ENCODE data around the gene PRRG4. TPM values are rescaled to one million over a fixed set of nuclear protein-coding genes. Genes with fewer than 3 reads are reported as not detected.
"Not testable (repeated sequence)": the region's sequence is repeated elsewhere in the genome, so short reads cannot be mapped to it uniquely, and the experiment has no call there.

Gene PRRG4
- total RNA-seq, result 10 to 100 TPM; 31.7 to 60.1 (median 45.1) TPM

DNA sequence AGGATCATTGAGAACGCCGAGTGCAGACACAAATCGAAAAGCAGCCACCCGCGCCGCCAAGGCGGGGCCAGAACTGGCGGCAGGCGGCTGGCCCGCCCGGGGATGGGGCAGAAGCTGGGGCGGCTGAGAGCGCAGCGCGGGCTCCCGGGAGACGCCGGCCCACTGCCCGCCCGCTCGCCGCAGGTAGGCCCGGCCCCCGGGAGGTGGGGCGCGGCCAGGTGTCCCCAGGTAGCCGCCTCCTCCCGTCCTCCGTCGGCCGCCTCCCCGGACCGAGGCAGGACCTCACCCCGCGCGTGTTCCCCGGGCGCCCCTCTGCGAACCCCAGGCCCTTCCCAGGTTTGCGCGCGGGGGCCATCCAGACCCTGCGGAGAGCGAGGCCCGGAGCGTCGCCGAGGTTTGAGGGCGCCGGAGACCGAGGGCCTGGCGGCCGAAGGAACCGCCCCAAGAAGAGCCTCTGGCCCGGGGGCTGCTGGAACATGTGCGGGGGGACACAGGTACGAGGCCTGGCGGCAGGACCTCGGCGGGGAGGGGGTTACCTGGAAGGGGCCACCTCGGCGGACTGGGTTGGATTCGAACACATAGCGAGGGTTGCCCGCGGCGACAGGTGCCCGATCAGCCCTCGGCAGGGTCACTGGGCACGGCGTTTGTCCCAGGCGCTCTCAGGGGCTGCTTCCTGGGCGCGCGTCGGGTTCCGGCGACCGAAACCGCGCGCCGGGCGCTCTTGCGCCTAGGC is at the start of gene PRRG4:
Gene PRRG4 (plus strand): TSS at position 248 of the 733 bp plus-strand sequence. CDS start 603 bp downstream, outside the sequence.
- H3K9me3 ChIP-seq, result no peaks in the 10 kb centered on the region
- H3K4me3 ChIP-seq, result peak within 1 kb of the TSS; percentile 67 to 88 (median 79)
- TF ChIP-seq CTCF (IDR thresholded peaks at IDR 0.05) (no peak), POLR2A (IDR thresholded peaks at IDR 0.05) (peak in 2 of 4 donors; percentile 70 to 77)
- intact Hi-C loops (cut with DNase I), result no loop called here
- WGBS, 2 donors, result 0 to 3% methylated on average over 14 to 38 of the region's 85 CpGs
- peak within 1 kb of the TSS; percentile 87 to 96 (median 95) for H3K27ac ChIP-seq
- peaks cover 0 to 54% (median 0%) of the 10 kb centered on the region in 3 donors for H3K4me1 ChIP-seq
- peaks cover 0 to 29% (median 0%) of the 10 kb centered on the region in 3 donors for H3K36me3 ChIP-seq
- H3K27me3 ChIP-seq, result peaks cover 0 to 17% (median 0%) of the 10 kb centered on the region in 4 donors
- DNase-seq, result no peak

DNA sequence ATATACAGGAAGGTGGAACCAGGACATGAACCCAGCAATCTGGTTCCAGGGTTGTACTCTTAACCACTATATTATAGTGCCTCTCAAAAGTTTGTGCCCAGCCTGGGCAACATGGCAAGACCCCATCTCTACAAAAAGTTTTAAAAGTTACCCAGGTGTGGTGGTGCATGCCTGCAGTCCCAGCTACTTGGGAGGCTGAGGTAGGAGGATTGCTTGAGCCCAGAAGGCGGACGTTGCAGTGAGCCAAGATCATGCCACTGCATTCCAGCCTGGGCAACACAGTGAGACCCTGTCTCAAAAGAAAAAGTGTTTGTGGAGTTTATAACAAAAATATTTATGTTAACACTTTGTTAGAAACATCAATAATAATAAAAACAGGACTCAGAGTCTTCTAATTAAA is 48.9 kb upstream of the PRRG4 start:
- H3K27me3 ChIP-seq; H3K27ac ChIP-seq; H3K4me1 ChIP-seq; H3K36me3 ChIP-seq; DNase-seq; intact Hi-C loops (cut with DNase I); H3K9me3 ChIP-seq; H3K4me3 ChIP-seq: not testable (repeated sequence)
- 75 to 82% methylated on average over 2 of the region's 2 CpGs for WGBS, 2 donors

- Histone ChIP-seq H3K36me3 (no peaks in the 10 kb centered on the region), H3K27ac (no peak overlapping the region), H3K9me3 (no peaks in the 10 kb centered on the region), H3K27me3 (no peaks in the 10 kb centered on the region), H3K4me3 (no peak overlapping the region), H3K4me1 (no peaks in the 10 kb centered on the region)
- TF ChIP-seq POLR2A (IDR thresholded peaks at IDR 0.05) (no peak), CTCF (IDR thresholded peaks at IDR 0.05) (no peak)
- 67 to 75% methylated on average over 1 to 5 of the region's 5 CpGs for WGBS, 2 donors
- no peak for DNase-seq
- intact Hi-C loops (cut with DNase I), result no loop called here
Measured at GRCh38 chr11:32781721-32782120, 48.0 kb upstream of the PRRG4 start.

DNA sequence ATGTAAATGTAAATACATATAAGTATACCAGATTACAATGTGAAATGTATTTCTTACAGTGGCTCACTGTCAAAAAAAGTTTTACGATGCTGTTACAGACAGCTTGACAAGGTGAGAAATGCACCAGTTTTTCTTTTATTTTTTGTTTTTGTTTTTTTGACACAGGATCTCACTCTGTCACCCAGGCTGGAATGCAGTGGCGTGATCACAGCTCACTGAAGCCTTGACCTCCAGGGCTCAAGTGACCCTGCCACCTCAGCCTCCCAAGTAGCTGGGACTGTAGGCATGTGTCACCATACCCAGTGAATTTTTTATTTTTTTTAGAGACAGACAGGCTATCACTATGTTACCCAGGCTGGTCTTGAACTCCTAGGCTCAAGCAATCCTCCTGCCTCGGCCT is 44.5 kb upstream of the PRRG4 start:
- TF ChIP-seq POLR2A (IDR thresholded peaks at IDR 0.05) (no peak), CTCF (IDR thresholded peaks at IDR 0.05) (no peak)
- no peak overlapping the region for H3K4me3 ChIP-seq
- H3K36me3 ChIP-seq, result no peaks in the 10 kb centered on the region
- intact Hi-C loops (cut with DNase I), result no loop called here
- no peak for DNase-seq
- H3K27me3 ChIP-seq, result peaks cover 0 to 8% (median 0%) of the 10 kb centered on the region in 4 donors
- H3K4me1 ChIP-seq, result no peaks in the 10 kb centered on the region
- WGBS, 2 donors, result 87 to 88% methylated on average over 3 of the region's 3 CpGs
- no peaks in the 10 kb centered on the region for H3K9me3 ChIP-seq
- no peak overlapping the region for H3K27ac ChIP-seq

DNA sequence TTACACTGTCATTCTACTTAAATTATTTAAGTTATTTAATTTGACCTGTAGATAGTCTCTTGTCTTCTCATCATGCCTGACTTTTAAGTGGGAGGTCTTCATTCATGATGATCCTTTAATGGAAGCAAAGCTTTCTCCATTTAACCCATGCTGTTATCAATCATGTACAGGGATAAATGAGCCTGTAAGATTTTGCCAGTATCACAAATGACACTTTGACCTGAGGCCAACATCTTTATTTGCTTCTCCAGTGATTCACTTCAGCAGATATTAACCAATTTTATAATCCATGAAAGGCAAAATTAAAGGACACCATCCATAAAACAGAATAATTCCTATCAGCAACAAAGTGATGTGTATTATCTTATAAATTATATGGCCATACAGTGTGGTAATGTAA is 42.9 kb upstream of the PRRG4 start:
- TF ChIP-seq POLR2A (IDR thresholded peaks at IDR 0.05), result no peak
- TF ChIP-seq CTCF (IDR thresholded peaks at IDR 0.05), result no peak
- Histone ChIP-seq H3K27ac (no peak overlapping the region), H3K27me3 (peaks cover 0 to 8% (median 0%) of the 10 kb centered on the region in 4 donors), H3K9me3 (no peaks in the 10 kb centered on the region), H3K36me3 (no peaks in the 10 kb centered on the region), H3K4me1 (no peaks in the 10 kb centered on the region), H3K4me3 (no peak overlapping the region)
- intact Hi-C loops (cut with DNase I), result no loop called here
- DNase-seq, result no peak
